Endometrial microvascular endothelial cells (primary cell): Measurements from ENCODE around the gene ZNF451. TPM values are rescaled to one million over a fixed set of nuclear protein-coding genes. Genes with fewer than 3 reads are reported as not detected.

ENCODE experiments used
- in situ Hi-C: cut with HindIII; loops from 2 replicates; pipeline ENCODE4 v1.10.0; 2017; ENCODE audit warnings: low sequenced_read_pairs, low pct_unique_long_range_greater_than_20kb; ENCODE audit errors: inconsistent ontology term
- total RNA-seq: library from RNA; depleted of rRNA; stranded (reverse); fragments of >200 nt; gene quantifications from one replicate; pipeline ENCODE4 v1.2.3, GENCODE V29; 2015; ENCODE audit errors: inconsistent ontology term

Gene ZNF451
- total RNA-seq, 1 donor from 2014 or later, result 32.0 TPM

DNA sequence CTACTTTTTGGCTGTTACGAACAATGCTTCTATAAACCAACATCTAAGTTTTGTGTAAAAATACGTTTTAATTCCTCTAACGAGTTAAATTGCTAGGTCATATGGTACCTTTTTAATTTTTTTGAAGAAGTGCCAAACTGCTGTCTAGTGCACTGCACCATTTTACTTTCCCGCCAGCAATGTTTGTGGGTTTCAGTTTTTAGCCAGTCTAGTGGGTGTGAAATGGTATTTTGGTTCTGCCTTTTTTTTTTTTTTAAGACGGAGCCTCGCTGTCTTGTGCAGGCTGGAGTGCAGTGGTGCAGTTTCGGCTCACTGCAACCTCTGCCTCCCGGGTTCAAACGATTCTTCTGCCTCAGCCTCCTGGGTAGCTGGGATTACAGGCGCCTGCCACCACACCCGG is 48.0 kb downstream of the ZNF451 start:
- in situ Hi-C loops, result no loop called here

DNA sequence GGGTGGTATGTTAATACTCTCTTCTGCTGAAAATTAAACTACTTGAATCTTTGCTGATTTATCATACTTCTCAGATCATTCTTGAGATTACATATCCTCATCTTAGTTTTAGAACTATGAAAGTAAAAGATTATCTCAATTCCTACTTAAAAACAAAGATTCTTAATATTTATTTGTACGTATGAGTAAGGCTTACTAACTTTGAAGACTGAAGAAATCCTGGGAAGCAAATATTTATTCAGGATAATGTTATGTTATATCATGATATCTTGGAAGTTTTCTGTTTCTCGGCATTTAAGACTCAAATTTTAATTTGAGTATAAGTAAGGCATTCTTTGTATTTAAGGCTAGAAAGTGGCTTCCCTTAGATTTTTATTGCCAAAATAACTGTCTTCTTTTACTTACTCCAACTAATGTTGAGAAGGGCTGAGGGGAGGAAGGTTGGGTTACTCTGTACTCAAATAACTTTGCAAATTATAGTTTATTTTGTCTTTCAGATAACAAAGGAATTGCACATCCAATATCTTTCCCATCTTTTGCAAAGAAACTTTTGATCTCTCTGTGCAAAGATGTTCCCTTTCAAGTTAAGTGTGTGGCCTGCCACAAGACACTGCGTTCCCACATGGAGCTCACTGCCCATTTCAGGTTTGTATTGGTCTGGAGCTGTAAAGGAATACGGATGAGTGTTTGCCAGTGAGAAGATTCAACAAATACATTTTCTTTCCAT is 51.6 kb downstream of the ZNF451 start:
- in situ Hi-C loops, result no loop called here

DNA sequence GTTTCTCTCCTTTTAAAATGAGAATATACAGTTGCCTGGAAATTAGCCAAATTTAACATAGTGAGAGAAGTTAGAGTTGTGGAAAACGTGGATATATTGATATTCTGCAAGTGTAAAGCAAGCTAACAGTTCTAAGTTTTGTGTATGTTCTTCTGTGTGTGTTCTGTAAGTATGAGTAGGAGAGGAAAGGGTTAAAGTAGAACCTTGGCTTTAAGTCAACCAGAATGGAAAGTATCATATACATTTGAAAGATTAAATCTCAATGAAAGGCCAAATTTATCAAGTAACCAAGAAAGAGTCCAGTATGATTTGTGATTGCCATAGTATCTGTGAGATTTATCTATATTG is 52.2 kb downstream of the ZNF451 start:
- in situ Hi-C loops, result no loop called here

DNA sequence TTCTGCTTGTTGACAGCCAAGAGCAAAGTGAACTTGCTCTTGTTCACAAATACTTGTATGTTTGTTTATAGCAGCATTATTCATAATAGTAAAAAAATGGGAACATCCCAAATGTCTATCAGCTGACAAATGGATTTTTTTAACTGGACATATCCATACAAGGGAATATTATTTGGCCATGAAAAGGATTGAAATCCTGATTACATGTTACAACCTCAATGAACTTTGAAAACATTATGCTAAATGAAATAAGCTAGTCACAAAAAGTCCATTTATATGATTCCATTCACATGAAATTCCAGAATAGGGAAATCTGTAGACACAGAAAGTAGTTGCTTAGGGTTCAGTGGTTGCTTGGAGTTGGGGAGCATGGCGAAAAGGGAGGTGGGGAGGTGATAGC is 53.7 kb downstream of the ZNF451 start:
- in situ Hi-C loops, result no loop called here

DNA sequence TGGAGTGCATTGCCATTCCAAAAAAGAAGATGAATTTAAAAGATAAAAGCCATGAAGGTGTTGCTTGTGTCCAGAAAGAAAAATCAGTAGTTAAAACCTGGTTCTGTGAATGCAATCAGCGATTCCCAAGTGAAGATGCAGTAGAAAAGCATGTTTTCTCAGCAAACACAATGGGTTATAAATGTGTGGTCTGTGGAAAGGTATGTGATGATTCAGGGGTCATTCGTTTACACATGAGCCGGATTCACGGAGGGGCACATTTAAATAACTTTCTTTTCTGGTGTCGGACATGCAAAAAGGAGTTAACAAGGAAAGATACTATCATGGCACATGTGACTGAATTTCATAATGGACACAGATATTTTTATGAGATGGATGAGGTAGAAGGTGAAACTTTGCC is 57.4 kb downstream of the ZNF451 start:
- in situ Hi-C loops, result no loop called here

DNA sequence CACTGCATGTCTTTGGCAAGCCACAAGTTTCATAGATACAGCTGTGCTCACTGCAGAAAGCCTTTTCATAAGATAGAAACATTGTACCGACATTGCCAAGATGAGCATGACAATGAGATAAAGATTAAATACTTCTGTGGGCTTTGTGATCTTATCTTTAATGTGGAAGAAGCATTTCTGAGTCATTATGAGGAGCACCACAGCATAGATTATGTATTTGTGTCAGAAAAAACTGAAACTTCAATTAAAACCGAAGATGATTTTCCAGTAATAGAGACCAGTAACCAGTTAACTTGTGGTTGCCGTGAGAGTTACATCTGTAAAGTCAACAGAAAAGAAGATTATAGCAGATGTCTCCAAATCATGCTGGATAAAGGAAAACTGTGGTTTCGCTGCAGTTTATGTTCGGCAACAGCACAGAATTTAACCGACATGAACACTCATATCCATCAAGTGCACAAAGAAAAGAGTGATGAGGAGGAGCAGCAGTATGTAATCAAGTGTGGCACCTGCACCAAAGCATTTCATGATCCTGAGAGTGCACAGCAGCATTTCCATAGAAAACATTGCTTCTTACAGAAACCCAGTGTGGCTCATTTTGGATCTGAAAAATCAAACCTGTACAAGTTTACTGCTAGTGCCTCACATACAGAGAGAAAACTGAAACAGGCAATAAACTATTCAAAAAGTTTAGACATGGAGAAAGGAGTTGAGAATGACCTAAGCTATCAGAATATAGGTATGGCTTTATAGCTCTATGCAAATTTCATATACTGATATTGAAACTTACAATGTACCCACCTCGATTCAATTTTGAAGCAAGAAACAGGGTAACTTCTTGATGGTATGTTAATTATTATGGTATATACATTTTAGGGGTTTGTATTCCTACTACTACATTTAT is 58.2 kb downstream of the ZNF451 start:
- in situ Hi-C loops, result no loop called here

DNA sequence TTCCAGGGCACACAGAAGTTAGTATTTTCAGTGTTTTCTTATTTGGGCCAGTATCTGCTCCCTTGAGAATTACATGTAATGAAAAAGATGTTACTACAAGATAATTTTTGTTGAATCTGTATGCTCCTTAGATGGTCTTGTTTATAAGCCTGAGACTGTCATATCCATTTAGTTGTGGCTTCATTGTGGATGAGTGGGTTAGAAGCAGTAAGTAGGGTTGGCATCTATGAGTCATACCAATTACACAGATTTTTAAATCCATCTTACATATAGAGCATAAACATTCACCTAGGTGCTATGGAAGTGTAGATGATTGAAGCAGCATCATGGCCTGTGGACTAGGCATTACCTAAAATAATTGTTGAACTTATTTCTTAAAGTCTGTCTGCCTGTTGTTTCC is 68.7 kb downstream of the ZNF451 start:
- in situ Hi-C loops, result no loop called here

DNA sequence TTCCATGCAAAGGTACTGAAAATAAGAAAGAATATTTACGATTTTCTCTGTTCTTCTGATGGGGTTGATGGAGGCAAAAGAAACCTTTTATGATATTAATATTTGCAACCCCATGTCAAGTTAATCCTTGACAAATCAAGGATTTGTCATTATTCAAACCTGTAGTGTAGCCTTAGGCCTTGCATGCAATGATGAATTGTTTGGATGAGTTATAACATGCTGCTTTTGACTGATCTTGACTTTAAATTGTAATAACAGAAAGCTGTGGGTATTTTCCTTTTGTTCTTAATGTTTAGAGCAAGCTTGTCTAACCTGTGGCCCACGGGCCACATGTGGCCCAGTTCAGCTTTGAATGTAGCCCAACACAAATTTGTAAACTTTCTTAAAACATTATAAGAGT is 69.1 kb downstream of the ZNF451 start:
- in situ Hi-C loops, result no loop called here

DNA sequence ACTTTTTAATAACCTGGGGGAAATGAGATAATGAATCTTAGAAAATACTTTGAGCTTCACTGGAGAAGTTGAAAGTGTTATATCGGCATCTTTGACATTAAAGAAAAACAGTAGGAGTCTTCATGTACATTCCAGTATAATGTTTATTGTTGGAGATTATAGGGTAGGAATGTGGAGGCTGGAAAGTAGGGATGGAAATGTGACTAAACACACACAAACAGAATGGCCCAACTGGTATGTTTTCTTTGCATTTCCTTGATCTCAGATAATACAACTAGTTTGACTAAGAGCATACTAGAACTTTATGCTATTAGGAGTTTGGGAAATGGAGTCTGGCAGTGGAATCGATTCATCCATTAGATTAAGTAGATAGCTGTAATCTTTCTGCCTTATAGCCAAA is 72.0 kb downstream of the ZNF451 start:
- in situ Hi-C loops, result no loop called here

DNA sequence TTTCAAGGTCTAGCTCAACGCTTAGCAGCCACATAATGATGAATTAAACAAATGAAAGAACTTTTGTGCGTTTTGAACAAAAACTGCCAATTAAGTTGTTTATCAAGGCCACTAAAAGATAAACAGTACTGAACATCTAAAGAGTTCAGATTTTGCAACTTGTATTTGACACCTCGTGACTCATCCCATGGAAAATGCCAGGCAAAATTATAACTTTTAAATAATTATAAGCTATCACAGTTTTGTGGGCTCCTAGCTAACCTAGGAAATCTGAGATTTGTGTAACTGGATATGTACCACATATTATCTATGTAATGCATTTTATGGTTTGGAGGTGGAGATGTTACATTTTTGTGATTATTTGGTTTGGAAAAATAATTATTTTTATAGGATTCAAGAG is 72.5 kb downstream of the ZNF451 start:
- in situ Hi-C loops, result no loop called here

DNA sequence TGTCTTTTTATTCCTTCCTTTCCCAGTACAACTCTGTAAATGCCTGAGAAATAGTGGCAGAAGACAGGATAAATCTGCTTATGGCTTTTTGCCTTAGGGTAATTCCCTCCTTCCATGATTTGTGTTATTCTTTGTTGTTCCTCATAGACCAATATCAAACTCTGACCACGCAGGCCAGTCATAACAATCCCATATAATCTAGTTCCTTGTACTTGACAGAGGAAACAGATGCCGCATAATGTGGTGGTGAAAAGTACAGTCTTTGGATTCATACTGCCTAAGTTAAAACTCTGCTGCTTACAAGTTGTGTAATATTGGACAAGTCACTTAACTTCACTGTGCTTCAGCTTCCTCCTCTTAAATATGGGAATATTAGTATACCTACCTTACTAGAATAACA is 74.0 kb downstream of the ZNF451 start:
- in situ Hi-C loops, result no loop called here

DNA sequence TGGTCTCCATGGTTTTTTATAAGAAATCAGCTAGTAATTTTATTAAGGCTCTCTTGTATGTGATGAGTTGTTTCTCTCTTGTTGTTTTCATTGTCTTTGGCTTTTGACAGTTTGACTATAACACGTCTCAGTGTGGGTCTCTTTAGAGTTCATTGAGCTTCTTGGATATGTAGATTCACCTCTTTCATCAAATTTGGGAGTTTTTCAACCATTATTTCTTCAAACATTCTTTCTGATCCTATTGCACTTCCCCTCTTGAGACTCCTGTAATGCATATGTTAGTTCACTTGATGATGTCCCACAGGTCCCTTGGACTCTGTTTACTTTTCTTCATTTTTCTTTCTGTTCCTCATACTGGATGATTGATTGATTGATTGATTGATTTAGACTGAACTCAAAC is 75.1 kb downstream of the ZNF451 start:
- in situ Hi-C loops, result no loop called here

DNA sequence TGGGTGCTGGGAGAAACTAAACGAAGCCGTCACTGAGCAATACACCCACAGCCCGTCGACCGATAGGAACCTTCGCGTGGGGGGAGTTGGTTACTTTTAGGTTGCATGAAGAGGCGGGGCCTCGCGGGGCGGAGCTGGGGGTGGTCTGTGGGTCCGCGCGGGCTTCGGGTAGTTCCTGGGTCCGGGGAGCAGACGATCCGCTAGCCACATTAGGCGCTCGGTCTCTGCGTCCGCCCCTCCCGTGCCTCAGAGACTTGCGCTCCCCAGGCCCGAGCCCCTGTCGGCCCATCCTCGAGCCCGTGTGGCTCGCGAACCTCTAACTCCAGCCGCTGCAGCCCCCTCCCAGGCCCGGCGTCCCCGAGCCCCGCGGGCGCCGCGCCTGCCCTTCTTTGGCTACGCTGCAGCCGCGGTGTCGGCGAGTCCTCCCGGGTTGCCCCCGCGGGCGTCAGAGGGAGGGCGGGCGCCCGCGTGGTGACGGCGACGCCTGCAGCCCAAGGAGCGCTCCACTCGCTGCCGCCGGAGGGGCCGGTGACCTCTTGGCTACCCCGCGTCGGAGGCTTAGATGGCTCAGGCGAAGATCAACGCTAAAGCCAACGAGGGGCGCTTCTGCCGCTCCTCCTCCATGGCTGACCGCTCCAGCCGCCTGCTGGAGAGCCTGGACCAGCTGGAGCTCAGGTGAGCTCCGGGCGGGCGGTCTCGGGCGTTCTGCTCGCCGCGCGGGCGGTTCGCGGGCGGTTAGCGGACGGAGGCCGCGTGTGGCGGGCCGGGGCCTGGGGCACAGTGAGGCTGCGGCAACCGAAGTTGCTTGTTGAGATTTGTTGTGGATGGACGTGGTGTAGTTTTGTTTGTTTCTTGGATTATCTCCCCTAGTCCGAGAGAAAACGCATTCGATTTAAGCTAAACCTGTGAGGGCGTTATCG is 82.4 kb downstream of the ZNF451 start, which contains the start of gene BAG2:
BAG2 (plus strand) TSS at position 191 of the 920 bp plus-strand sequence; CDS start at position 563, 372 bp downstream.
- in situ Hi-C loops, result no loop called here

DNA sequence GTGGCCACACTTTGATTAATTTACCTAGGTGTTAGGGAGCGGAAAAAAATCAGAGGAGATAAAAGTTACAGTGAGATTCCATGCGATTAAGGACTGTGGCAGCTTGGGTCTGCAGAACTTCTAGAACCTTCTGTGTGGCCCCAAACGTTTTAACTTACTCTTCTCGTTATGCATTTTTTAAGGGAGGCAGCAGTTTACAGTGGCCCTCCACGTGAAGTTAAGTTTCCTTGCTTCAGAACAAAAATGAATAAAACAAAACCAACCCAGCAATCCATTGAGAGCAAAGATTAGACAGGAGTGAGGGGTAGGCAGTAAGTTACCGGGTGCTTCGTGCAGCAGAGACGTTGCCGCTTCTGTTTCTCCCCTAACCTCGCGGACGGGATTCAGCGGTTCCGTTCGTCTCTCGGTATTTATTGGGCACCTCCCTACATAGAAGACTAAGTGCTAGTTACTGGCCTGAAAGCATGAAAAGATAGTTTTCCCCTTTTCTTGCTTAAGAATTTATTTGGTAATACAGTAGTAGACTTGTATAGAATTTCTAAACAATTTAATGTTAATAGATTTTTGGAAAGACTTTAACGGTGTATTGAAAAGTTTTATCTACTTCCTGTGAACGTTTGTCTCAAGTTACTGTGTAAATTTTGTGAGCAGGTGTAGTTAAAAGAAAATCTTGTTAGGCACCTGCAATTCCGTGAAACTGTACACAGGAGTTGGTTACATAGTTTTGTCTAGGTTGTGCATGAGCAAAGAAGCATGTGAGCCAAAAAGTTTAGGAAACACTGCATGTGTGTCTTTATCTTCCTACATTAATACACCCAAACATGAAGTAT is 83.3 kb downstream of the ZNF451 start:
- in situ Hi-C loops, result no loop called here

DNA sequence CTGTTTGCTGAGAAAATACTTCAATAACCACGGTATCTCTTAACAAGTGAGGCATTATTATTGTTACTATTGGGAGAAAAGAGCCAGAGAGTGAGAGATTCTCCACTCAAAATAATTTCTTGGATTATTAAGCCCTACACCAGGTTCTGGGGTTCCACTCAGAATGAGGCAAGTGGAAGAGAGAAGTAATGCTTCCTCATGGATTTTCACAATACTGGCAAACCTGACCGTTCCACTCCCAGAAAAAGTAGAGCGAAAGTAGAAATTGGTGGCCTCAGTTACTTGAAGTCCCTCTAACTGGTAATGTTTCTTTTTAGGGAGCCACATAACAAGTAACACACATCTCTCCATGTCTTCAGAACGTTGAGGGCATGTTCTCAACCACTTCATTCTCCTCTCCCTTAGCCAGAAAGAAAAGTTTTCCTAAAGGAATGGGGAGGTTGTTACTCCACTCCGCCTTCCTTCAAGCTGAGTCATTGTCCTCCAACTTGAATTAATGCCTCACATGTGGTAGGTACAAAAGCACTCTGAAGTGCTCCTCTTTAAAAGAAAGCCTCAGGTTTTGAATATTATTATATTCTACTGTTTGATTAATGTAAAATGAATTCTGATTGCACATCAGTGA is 84.0 kb downstream of the ZNF451 start:
- in situ Hi-C loops, result no loop called here

DNA sequence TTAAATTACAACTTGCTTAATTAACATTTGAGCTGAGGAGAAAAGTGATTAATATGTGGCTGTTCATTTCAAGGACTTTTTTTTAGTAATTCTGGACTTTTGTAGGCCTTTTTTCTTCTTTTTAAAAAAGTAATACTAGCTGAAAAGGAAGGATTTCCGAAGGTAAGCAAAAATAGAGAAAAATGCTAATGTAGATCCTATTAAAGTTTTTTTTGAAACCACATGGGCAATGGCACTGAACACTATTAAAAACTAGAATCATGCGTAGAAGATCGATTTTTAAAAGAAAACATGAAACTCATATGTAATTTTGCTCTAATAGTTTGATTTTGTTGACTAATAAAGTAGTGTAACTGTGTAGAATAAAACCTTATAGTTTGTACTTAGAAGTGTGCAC is 84.5 kb downstream of the ZNF451 start:
- in situ Hi-C loops, result no loop called here

DNA sequence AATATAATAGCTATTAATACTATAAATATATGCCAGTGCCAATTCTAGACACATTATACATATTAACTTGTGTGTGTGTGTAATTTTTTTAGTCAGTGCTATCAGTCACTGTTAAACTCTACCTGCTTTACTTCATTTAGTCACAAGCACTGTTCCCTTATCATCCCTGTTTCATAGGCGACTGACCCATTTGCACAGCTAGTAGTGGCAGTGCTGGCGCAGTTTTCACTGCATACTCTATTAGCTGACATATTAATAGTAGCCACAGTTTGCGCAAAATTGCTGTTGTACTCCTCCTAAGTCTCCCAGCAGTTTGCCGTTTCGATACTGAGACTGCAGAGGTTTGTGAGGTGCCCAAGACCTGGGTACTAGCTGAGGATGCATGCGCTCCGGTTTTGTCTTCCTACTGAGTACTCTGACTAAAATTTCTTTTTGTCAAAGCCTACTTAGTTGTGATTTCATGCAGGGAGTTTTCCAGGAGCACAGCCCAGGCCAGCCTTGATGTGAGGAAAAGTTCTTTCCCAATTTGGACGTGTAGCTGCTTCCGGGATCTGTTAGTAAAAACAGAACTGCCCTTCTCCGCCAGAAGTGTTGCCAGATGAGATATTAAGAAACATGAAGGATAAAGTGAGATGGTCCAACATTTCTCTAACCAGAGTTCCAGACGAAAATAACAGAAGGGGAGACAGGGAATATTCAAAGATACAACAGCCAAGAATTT is 87.7 kb downstream of the ZNF451 start:
- in situ Hi-C loops, result no loop called here
